GM19468 (cell line): ENCODE measurements around the gene JPT2.

ENCODE experiments used
- ATAC-seq: cut with Tn5 transposase; IDR thresholded peaks from one replicate; pipeline ENCODE4 v1.9.1; 2021; ENCODE audit warnings: mild to moderate bottlenecking, moderate library complexity, moderate number of reproducible peaks; ENCODE audit not compliant: unreplicated experiment; ENCODE audit errors: extremely low read depth

The JPT2 gene

GRCh38 chr16:1749152-1750117 is 71.4 kb downstream of the JPT2 start:
- no peak for ATAC-seq
